WTC11 (cell line): ENCODE results near the gene CARMIL1. TPM values are rescaled to one million over a fixed set of nuclear protein-coding genes. Genes with fewer than 3 reads are reported as not detected.

Experiments
- ATAC-seq: fragments of 200-7000 bp; cut with Tn5 transposase; 2 replicates; pipeline ENCODE4 v1.10.0; 2021; ENCODE audit warnings: mild to moderate bottlenecking, moderate library complexity
- CTCF ChIA-PET: fragments of 300-600 bp; sonication (Branson Sonifier 250); formaldehyde crosslinking; loops from one replicate; lab custom pipeline; 2021; ENCODE audit warnings: antibody characterized with exemption; lab: Charles Lee
- POLR2A ChIA-PET: fragments of 350-600 bp; sonication (Branson Sonifier 250); formaldehyde crosslinking; loops from one replicate; lab custom pipeline; 2021; ENCODE audit warnings: antibody characterized with exemption; lab: Charles Lee
- DNase-seq: peaks from one replicate; pipeline ENCODE4 v3.0.0; 2021; ENCODE audit warnings: low spot score
- H3K27ac Mint-ChIP-seq: 2 replicates; pipeline ENCODE4 v1.8.0; 2021; ENCODE audit warnings: mixed read lengths
- H3K27me3 Mint-ChIP-seq: 2 replicates; pipeline ENCODE4 v1.8.0; 2021; ENCODE audit warnings: low read depth, mild to moderate bottlenecking, moderate library complexity, mixed read lengths
- H3K36me3 Mint-ChIP-seq: 2 replicates; pipeline ENCODE4 v1.8.0; 2021; ENCODE audit warnings: mixed read lengths
- H3K4me1 Mint-ChIP-seq: 2 replicates; pipeline ENCODE4 v1.8.0; 2022; ENCODE audit warnings: mixed read lengths
- H3K4me3 Mint-ChIP-seq: 2 replicates; pipeline ENCODE4 v1.8.0; 2021; ENCODE audit warnings: mild to moderate bottlenecking, moderate library complexity, mixed read lengths
- H3K9me3 Mint-ChIP-seq: 2 replicates; pipeline ENCODE4 v1.8.0; 2021; ENCODE audit warnings: mixed read lengths
- CREB1 ChIP-seq: sonication (generic); formaldehyde crosslinking; IDR thresholded peaks from 2 replicates; pipeline ENCODE4 v1.8.0; 2023; ENCODE audit warnings: mild to moderate bottlenecking, missing genetic modification reagents
- E2F1 ChIP-seq: sonication (generic); formaldehyde crosslinking; IDR thresholded peaks from 2 replicates; pipeline ENCODE4 v1.8.0; 2022; ENCODE audit warnings: mild to moderate bottlenecking, missing genetic modification reagents
- E2F4 ChIP-seq: sonication (generic); formaldehyde crosslinking; IDR thresholded peaks from 2 replicates; pipeline ENCODE4 v1.8.1; 2022; ENCODE audit warnings: low read depth, mild to moderate bottlenecking, moderate library complexity, missing genetic modification reagents, borderline replicate concordance
- FOXP1 ChIP-seq: sonication (generic); formaldehyde crosslinking; IDR thresholded peaks from 2 replicates; pipeline ENCODE4 v1.8.0; 2022; ENCODE audit warnings: missing genetic modification reagents, mild to moderate bottlenecking, moderate library complexity, borderline replicate concordance
- FOXP4 ChIP-seq: sonication (generic); formaldehyde crosslinking; IDR thresholded peaks from 2 replicates; pipeline ENCODE4 v1.8.0; 2022; ENCODE audit warnings: mild to moderate bottlenecking, missing genetic modification reagents
- GTF2I ChIP-seq: fragments of 250-450 bp; sonication (Bioruptor Pico); conservative IDR thresholded peaks from 2 replicates; pipeline ENCODE4 v1.4.0; 2021; ENCODE audit warnings: mild to moderate bottlenecking
- HMGXB4 ChIP-seq: sonication (generic); formaldehyde crosslinking; IDR thresholded peaks from 2 replicates; pipeline ENCODE4 v1.8.1; 2023; ENCODE audit warnings: mild to moderate bottlenecking, moderate library complexity, missing genetic modification reagents
- NFE2L1 ChIP-seq: sonication (generic); formaldehyde crosslinking; IDR thresholded peaks from 2 replicates; pipeline ENCODE4 v1.8.1; 2023; ENCODE audit warnings: missing genetic modification reagents
- PREB ChIP-seq: sonication (generic); formaldehyde crosslinking; IDR thresholded peaks from 2 replicates; pipeline ENCODE4 v1.8.1; 2022; ENCODE audit warnings: mild to moderate bottlenecking, missing genetic modification reagents, moderate library complexity, borderline replicate concordance
- SMAD3 ChIP-seq: sonication (generic); formaldehyde crosslinking; IDR thresholded peaks from 2 replicates; pipeline ENCODE4 v1.8.0; 2022; ENCODE audit warnings: missing genetic modification reagents, mild to moderate bottlenecking, borderline replicate concordance
- SMAD4 ChIP-seq: sonication (generic); formaldehyde crosslinking; IDR thresholded peaks from 2 replicates; pipeline ENCODE4 v1.8.0; 2022; ENCODE audit warnings: mild to moderate bottlenecking, missing genetic modification reagents
- STAT6 ChIP-seq: sonication (generic); formaldehyde crosslinking; conservative IDR thresholded peaks from 2 replicates; pipeline ENCODE4 v1.8.1; 2023; ENCODE audit warnings: mild to moderate bottlenecking, low read depth, missing genetic modification reagents, moderate library complexity
- TCF7 ChIP-seq: sonication (generic); formaldehyde crosslinking; IDR thresholded peaks from 2 replicates; pipeline ENCODE4 v1.8.0; 2022; ENCODE audit warnings: mild to moderate bottlenecking, low read depth, missing genetic modification reagents, moderate library complexity
- TEAD1 ChIP-seq: sonication (generic); formaldehyde crosslinking; IDR thresholded peaks from 2 replicates; pipeline ENCODE4 v1.8.0; 2022; ENCODE audit warnings: mild to moderate bottlenecking, missing genetic modification reagents
- USF2 ChIP-seq: sonication (generic); formaldehyde crosslinking; IDR thresholded peaks from 2 replicates; pipeline ENCODE4 v1.8.1; 2023; ENCODE audit warnings: mild to moderate bottlenecking, missing genetic modification reagents, moderate library complexity
- ZNF138 ChIP-seq: sonication (generic); formaldehyde crosslinking; conservative IDR thresholded peaks from 2 replicates; pipeline ENCODE4 v1.8.1; 2022; ENCODE audit warnings: mild to moderate bottlenecking, moderate library complexity, missing genetic modification reagents
- ZNF263 ChIP-seq: sonication (generic); formaldehyde crosslinking; IDR thresholded peaks from 2 replicates; pipeline ENCODE4 v1.8.1; 2022; ENCODE audit warnings: low read depth, mild to moderate bottlenecking, moderate library complexity, missing genetic modification reagents
- ZNF396 ChIP-seq: fragments of 250-450 bp; sonication (Bioruptor Pico); IDR thresholded peaks from 2 replicates; pipeline ENCODE4 v1.8.0; 2021; ENCODE audit warnings: mild to moderate bottlenecking, moderate library complexity, borderline replicate concordance
- ZNF425 ChIP-seq: fragments of 250-450 bp; sonication (Bioruptor Pico); conservative IDR thresholded peaks from 2 replicates; pipeline ENCODE4 v1.9.0; 2021; ENCODE audit warnings: mild to moderate bottlenecking
- ZNF512 ChIP-seq: sonication (generic); formaldehyde crosslinking; IDR thresholded peaks from 2 replicates; pipeline ENCODE4 v1.8.1; 2022; ENCODE audit warnings: missing genetic modification reagents, borderline replicate concordance
- total RNA-seq: library from RNA; stranded (reverse); gene quantifications from 3 replicates; pipeline ENCODE4 v1.2.3, GENCODE V29; 2021

Gene CARMIL1
- total RNA-seq, 1 experiment from 2014 or later = 36.2 TPM

- peaks cover 19% of the 10 kb centered on the region for H3K4me1 Mint-ChIP-seq
- peaks cover 6% of the 10 kb centered on the region; the same call in 1 of the 2 replicates for H3K9me3 Mint-ChIP-seq
- POLR2A ChIA-PET = no interaction called here
- no peak for DNase-seq
- CTCF ChIA-PET = interaction anchor here (2.3 kb wide), 1 partner anchor 21 kb away, joined by 6 read pairs; no protein-coding TSS in a partner anchor
- H3K36me3 Mint-ChIP-seq = no peaks in the 10 kb centered on the region
- TF ChIP-seq HMGXB4 (no peak), SMAD4 (CRISPR knock-in tag) (no peak), E2F1 (CRISPR knock-in tag) (no peak), PREB (CRISPR knock-in tag) (no peak), ZNF138 (CRISPR knock-in tag) (no peak), STAT6 (CRISPR knock-in tag) (no peak), ZNF425 (CRISPR knock-in tag) (no peak), SMAD3 (CRISPR knock-in tag) (no peak), ZNF396 (CRISPR knock-in tag) (no peak), E2F4 (CRISPR knock-in tag) (no peak), TEAD1 (CRISPR knock-in tag) (no peak), TCF7 (no peak), ZNF512 (CRISPR knock-in tag) (no peak), ZNF263 (CRISPR knock-in tag) (no peak), FOXP4 (no peak), USF2 (CRISPR knock-in tag) (no peak), FOXP1 (CRISPR knock-in tag) (no peak), NFE2L1 (CRISPR knock-in tag) (no peak), CREB1 (no peak), GTF2I (CRISPR knock-in tag) (no peak)
- H3K4me3 Mint-ChIP-seq = no peak overlapping the region
- no peak overlapping the region for H3K27ac Mint-ChIP-seq
- H3K27me3 Mint-ChIP-seq = no peaks in the 10 kb centered on the region
- ATAC-seq = no peak
Observed at GRCh38 chr6:25244865-25245264, 34.3 kb upstream of the CARMIL1 start.
